HT-29 (cell line): ENCODE measurements around the gene PAX7. TPM values are rescaled to one million over a fixed set of nuclear protein-coding genes. Genes with fewer than 3 reads are reported as not detected.
"Not testable (repeated sequence)": the region's sequence is repeated elsewhere in the genome, so short reads cannot be mapped to it uniquely, and the experiment has no call there.

Experiments used
- DNase-seq: peaks from one replicate; pipeline ENCODE4 v3.0.0-alpha.2; 2015; ENCODE audit warnings: low spot score
- total RNA-seq: library from RNA; depleted of rRNA; stranded (reverse); fragments of >200 nt; shearing (Covaris generic); gene quantifications from 2 replicates; pipeline ENCODE4 v1.2.3, GENCODE V29; 2014

PAX7 gene
- total RNA-seq, 1 experiment from 2014 or later, result not detected

- no peak for DNase-seq
Measured at GRCh38 chr1:18752409-18752808, 121.8 kb downstream of the PAX7 start.

- DNase-seq, result no peak
Measured at GRCh38 chr1:18760156-18760555, 129.5 kb downstream of the PAX7 start.

GRCh38 chr1:18761948-18762840 lies 131.5 kb downstream of the PAX7 start:
- DNase-seq, result no peak

GRCh38 chr1:18764362-18764761 lies 133.7 kb downstream of the PAX7 start:
- DNase-seq, result no peak

- no peak for DNase-seq
Measured at GRCh38 chr1:18765725-18766124, 135.1 kb downstream of the PAX7 start.

GRCh38 chr1:18766328-18766727 lies 135.7 kb downstream of the PAX7 start:
- no peak for DNase-seq

GRCh38 chr1:18767576-18767975 lies 136.9 kb downstream of the PAX7 start:
- DNase-seq, result not testable (repeated sequence)

GRCh38 chr1:18768086-18768485 lies 137.4 kb downstream of the PAX7 start:
- DNase-seq, result no peak

- no peak for DNase-seq
Measured at GRCh38 chr1:18769140-18769539, 138.5 kb downstream of the PAX7 start.

GRCh38 chr1:18770799-18771198 lies 140.2 kb downstream of the PAX7 start:
- DNase-seq, result no peak

GRCh38 chr1:18773753-18774152 lies 143.1 kb downstream of the PAX7 start:
- no peak for DNase-seq

GRCh38 chr1:18775341-18775740 lies 144.7 kb downstream of the PAX7 start:
- DNase-seq, result no peak

- no peak for DNase-seq
Measured at GRCh38 chr1:18776777-18777176, 146.1 kb downstream of the PAX7 start.

GRCh38 chr1:18778437-18778836 lies 147.8 kb downstream of the PAX7 start:
- DNase-seq, result no peak

- no peak for DNase-seq
Measured at GRCh38 chr1:18781031-18781430, 150.4 kb downstream of the PAX7 start.

GRCh38 chr1:18783705-18784481 lies 153.2 kb downstream of the PAX7 start:
- no peak for DNase-seq

GRCh38 chr1:18784482-18784831 lies 153.8 kb downstream of the PAX7 start:
- DNase-seq, result no peak

GRCh38 chr1:18786149-18786548 lies 155.5 kb downstream of the PAX7 start:
- no peak for DNase-seq

- DNase-seq, result no peak
Measured at GRCh38 chr1:18787825-18788385, 157.3 kb downstream of the PAX7 start.

- DNase-seq, result no peak
Measured at GRCh38 chr1:18789246-18789645, 158.6 kb downstream of the PAX7 start.

GRCh38 chr1:18792747-18793146 lies 162.1 kb downstream of the PAX7 start:
- DNase-seq, result no peak

- no peak for DNase-seq
Measured at GRCh38 chr1:18793164-18793563, 162.5 kb downstream of the PAX7 start.

- no peak for DNase-seq
Measured at GRCh38 chr1:18794051-18794450, 163.4 kb downstream of the PAX7 start.
